ENCODE data around the gene FARS2.

FARS2 gene

GRCh38 chr6:5497896-5498578 is 236.7 kb downstream of the FARS2 start:
- DNase-seq (ENCODE audit: low read depth in 4 of 4, low spot score in 1 of 4) = no peak

GRCh38 chr6:5498579-5498899 is 237.2 kb downstream of the FARS2 start:
- DNase-seq (ENCODE audit: low read depth in 4 of 4, low spot score in 1 of 4) = no peak

- DNase-seq (ENCODE audit: low read depth in 4 of 4, low spot score in 1 of 4) = no peak
Measured at GRCh38 chr6:5499644-5500306, 238.5 kb downstream of the FARS2 start.

GRCh38 chr6:5501837-5502236 is 240.5 kb downstream of the FARS2 start:
- DNase-seq (ENCODE audit: low read depth in 4 of 4, low spot score in 1 of 4) = no peak

GRCh38 chr6:5504078-5504477 is 242.8 kb downstream of the FARS2 start:
- DNase-seq (ENCODE audit: low read depth in 4 of 4, low spot score in 1 of 4) = no peak

DNA sequence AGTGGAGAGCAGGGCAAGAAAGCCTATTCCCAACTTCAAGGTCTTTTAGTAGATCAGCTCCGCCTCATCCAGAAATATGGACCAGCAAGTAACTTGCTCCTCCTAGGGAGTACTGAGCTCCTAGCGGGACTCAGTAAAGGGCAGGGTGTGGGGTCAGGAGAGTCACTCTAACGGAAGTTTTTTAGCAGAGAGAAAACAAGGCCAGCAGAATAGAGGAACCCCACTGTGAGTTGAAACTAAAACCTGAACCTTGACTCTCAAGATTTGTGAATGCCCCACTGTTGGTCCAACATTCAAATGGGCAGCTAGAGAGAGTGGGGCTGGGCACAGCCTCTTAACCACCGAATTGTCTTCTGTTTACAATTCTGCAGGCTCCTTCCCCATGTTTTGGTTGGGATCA is 244.8 kb downstream of the FARS2 start:
- DNase-seq (ENCODE audit: low read depth in 4 of 4, low spot score in 1 of 4) = no peak

- DNase-seq (ENCODE audit: low read depth in 4 of 4, low spot score in 1 of 4) = no peak
Measured at GRCh38 chr6:5506597-5506996, 245.3 kb downstream of the FARS2 start.

DNA sequence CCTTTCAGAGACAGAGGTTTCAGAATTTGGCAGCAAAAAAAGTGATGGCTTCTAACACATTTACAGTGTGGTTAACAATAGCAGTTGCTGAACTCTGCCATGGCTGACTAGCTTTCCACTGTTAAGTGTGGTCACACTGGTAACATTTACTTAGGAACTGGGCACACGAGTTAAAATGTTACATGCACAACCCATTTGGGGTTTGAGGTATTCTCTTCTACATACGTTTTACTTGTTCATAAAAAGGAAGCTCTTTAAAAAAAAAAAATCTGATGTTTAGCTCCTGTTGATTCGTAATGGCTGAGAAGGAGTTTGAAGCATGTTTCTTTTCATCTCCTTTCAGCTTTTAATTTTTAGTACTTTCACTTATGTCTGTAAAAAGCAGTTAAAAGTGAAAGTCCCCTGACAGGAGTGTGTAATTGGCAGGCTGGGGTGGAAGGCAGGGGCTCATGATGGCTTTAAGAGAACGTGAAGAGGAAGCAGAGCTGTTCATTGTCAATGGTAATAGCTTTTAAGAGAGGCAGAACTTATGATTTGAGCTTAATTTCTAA is 245.9 kb downstream of the FARS2 start:
- DNase-seq (ENCODE audit: low read depth in 4 of 4, low spot score in 1 of 4) = no peak

DNA sequence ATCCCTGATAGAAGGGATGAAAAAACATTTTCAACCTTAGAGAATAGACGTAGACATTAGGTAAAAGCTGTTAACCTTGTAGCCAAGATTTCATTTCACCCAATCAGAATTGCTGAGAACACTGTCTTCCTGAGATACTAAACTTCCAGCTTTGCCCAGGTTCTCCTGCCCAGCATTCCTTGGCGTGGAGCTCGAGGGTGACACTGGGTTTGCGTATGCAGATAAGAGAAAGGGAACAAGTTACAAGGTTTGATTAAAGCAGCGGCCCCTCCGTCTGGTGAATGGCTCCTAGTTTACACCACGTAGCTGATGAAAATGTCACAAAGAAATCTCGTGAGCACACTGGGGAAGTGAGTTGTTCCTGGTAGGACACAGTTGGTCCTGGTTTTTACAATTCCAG is 247.8 kb downstream of the FARS2 start:
- no peak for DNase-seq (ENCODE audit: low read depth in 4 of 4, low spot score in 1 of 4)

- no peak for DNase-seq (ENCODE audit: low read depth in 4 of 4, low spot score in 1 of 4)
Measured at GRCh38 chr6:5510331-5511133, 249.2 kb downstream of the FARS2 start.

DNA sequence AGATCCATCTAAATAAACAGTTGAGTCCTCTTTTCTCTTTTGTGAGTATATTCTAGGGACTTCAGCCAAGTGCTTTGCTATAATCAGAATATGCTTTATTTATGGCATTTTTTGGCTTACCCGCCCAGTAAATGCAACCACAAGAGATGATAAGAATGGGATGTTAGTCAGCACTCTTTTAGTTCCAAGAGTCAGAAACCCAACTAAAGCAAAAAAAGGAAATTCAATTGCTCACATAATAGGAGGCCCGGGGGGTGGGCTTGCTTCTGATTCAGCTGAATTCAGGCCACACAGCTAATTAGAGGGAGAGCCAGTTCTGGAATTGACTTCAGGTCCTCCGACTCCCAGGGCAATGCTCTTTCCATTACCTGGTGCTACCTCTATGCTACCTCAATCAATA is 250.6 kb downstream of the FARS2 start:
- no peak for DNase-seq (ENCODE audit: low read depth in 4 of 4, low spot score in 1 of 4)

DNA sequence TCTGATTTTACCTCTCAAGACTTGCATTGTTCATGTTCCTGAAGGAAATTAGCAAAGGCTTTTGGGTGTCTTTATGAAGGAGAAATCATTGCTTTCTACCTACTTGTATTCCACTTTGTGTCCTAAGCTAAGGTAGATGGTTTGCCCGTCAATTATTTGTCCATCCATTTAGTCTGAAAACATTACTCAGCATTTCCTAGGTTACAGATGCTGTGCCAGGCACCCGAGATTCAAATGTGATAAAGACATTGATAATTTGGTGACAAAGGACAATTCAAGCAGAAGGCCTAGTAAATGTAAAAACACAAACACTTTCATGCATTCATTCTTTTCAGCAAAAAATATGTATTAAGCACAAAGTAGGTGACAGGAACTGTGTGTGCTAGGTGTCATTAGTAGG is 251.1 kb downstream of the FARS2 start:
- DNase-seq (ENCODE audit: low read depth in 4 of 4, low spot score in 1 of 4) = no peak

DNA sequence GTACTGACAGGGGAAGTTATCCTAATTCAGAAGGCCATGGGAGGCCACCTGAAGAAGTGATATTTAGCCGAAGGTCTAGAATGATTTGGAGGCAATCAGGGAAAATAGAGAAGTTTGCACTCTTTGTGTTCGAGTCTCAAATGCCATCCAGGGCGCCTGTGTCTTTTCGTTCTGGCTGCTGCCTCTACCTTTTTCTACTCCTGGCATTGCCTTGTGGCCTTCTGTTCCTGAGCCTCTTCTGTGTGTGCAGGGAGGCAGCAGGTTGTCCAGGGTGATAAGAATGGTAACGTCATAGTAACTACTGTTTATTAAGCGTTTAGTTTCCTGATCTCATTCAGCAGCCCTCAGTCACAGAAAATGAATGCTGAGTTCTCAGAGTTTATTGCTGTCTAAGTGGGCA is 252.1 kb downstream of the FARS2 start:
- DNase-seq (ENCODE audit: low read depth in 4 of 4, low spot score in 1 of 4) = no peak

DNA sequence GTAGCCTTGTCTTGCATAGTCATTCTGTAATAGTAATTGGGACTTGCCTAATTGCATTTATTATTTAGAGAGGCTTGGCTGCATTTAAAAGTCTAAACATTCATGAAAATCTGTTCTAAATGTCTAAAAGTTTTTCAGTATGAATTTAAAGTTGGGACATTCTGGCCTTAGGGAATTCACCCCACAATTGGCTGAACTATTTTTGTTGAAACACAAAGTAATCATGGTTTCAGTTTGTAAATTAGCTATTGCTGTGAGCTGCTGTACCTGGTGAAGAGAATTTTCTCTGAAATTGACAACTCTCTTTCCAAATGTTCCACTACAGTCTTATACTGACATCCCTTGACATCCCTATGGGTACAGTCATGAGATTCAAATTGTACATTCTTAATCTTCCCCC is 253.0 kb downstream of the FARS2 start:
- no peak for DNase-seq (ENCODE audit: low read depth in 4 of 4, low spot score in 1 of 4)

GRCh38 chr6:5515200-5515599 is 253.9 kb downstream of the FARS2 start:
- DNase-seq (ENCODE audit: low read depth in 4 of 4, low spot score in 1 of 4) = no peak

DNA sequence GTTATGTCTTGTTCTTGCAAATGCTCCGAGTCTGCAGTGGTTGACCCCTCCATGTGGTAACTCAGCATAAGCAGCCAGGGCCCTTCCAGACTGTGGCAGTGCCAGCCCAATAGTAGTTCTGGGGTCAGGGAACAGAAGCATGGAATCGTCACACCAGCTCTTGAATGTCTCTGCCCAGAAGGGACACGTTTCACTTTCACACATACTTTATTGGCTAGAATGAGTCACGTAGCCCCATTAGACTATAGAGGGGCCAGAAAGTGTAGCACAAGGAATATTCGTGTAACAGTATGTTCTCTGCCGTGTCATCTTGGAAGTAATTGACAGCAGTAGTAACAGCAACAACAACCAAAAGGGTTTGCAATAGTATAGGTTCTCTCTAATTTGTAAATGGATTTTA is 254.7 kb downstream of the FARS2 start:
- no peak for DNase-seq (ENCODE audit: low read depth in 4 of 4, low spot score in 1 of 4)

- peak in 1 of 4 experiments; percentile 13 for DNase-seq (ENCODE audit: low read depth in 4 of 4, low spot score in 1 of 4)
Measured at GRCh38 chr6:5517796-5518195, 256.5 kb downstream of the FARS2 start.

DNA sequence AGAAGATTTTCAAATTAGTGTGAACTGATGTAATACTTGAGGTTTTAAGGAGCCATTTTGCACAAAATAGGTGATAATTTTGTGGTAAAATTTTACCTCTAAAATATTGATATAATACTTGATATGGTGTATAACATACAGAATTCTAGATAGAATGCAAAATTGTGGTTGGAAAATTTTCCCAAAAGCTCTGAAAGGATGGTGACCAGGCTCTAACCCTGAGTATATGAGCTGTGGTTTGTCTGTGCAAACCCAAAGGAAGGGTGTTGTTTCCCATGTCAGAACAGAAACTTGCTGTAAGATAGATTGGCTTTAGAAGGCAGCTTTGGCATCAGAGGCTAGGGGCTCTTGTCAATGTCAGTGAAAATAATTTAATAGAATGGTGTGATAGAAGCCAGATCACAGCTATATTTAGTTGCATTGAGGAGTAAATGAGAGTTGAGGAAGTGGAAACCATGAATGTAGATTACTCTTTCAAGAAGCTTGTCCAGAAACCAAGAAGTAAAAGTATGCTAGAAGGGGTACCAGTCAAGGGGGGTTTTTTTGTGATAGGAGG is 257.7 kb downstream of the FARS2 start:
- no peak for DNase-seq (ENCODE audit: low read depth in 4 of 4, low spot score in 1 of 4)

- no peak for DNase-seq (ENCODE audit: low read depth in 4 of 4, low spot score in 1 of 4)
Measured at GRCh38 chr6:5520796-5521195, 259.5 kb downstream of the FARS2 start.

GRCh38 chr6:5521322-5521721 is 260.0 kb downstream of the FARS2 start:
- DNase-seq (ENCODE audit: low read depth in 4 of 4, low spot score in 1 of 4) = no peak

- DNase-seq (ENCODE audit: low read depth in 4 of 4, low spot score in 1 of 4) = no peak
Measured at GRCh38 chr6:5522147-5522546, 260.8 kb downstream of the FARS2 start.

DNA sequence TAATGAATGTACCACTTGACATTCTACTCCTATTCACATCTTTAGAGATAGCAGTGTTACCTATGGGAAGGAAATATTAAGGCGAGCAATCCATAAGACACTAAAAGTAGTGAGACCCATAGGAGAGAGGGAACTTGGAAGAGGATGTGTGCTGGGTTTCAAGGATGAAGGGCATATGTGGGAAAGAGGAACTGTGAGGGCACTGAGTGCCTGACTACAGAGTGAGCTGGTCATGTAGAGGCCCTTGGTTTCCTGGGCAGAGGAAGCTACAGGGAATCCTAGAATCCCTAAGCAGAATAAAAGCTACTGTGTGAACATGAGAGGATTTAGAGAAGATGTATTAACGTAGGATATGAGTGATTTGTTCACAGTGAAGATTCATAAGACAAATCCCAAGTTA is 262.8 kb downstream of the FARS2 start:
- DNase-seq (ENCODE audit: low read depth in 4 of 4, low spot score in 1 of 4) = no peak

Data from stimulated activated CD4-positive, alpha-beta T cell treated with anti-CD3 and anti-CD28 coated beads, Interleukin-1b, Interleukin-23, amount 100 ng/mL, for 24 hours (primary cell).